ENCODE data around the gene PRM3. TPM values are rescaled to one million over a fixed set of nuclear protein-coding genes. Genes with fewer than 3 reads are reported as not detected.

Gene PRM3
- polyA plus RNA-seq, 1 donor (not counting 4 experiments of a cell fraction or from before 2014, with no cell fraction given): not detected

DNA sequence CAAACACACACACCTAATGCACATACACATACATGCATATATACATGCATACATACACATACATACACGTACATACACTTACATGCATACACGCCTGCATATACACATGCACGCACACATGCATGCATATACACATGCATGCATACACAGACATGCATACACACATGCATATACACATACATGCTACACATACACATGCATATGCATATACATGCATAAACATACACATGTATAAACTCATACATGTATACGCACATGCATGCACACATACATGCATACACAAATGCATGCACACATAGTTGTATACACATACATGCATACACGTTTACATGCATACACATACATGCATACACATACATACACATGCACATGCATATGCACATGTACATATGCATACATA, 48.2 kb upstream of the PRM3 start:
- Histone ChIP-seq H3K9me1 (ENCODE audit: control insufficient read depth, extremely low read depth, insufficient read depth, low read length) (no peaks in the 10 kb centered on the region), H3K36me3 (ENCODE audit: control insufficient read depth in 2 of 2, extremely low read depth in 1 of 2, insufficient read depth in 2 of 2, low read length in 2 of 2) (no peaks in the 10 kb centered on the region), H3K4me3 (ENCODE audit: control insufficient read depth in 2 of 3, extremely low read depth in 1 of 3, insufficient read depth in 2 of 3, low read depth in 1 of 3, low read length in 3 of 3) (no peak overlapping the region), H3K27me3 (ENCODE audit: control insufficient read depth, extremely low read depth, insufficient read depth, low read length) (no peaks in the 10 kb centered on the region), H3K4me1 (ENCODE audit: control insufficient read depth, extremely low read depth, insufficient read depth, low read length) (no peaks in the 10 kb centered on the region), H3K27ac (ENCODE audit: control insufficient read depth, insufficient read depth, low read length) (no peak overlapping the region), H3K9me3 (ENCODE audit: control insufficient read depth, low read depth, low read length) (no peaks in the 10 kb centered on the region), H3K4me2 (ENCODE audit: control insufficient read depth, extremely low read depth, insufficient read depth, low read depth, low read length) (no peak overlapping the region), H3K79me2 (ENCODE audit: control insufficient read depth, insufficient read depth, low read length) (no peaks in the 10 kb centered on the region), H2AFZ (ENCODE audit: control insufficient read depth, low read length) (no peak overlapping the region), H4K20me1 (ENCODE audit: control insufficient read depth, extremely low read depth, insufficient read depth, low read length) (no peaks in the 10 kb centered on the region), H3K9ac (ENCODE audit: control insufficient read depth, extremely low read depth, insufficient read depth, low read length) (no peak overlapping the region)
- dilution Hi-C loops (cut with MboI; ENCODE audit: extremely low pct_ligation_motif_present, low sequenced_read_pairs): no loop called here
- no peak for FAIRE-seq
- TF ChIP-seq EZH2 (IDR thresholded peaks at IDR 0.05; ENCODE audit: low read length): no peak
- TF ChIP-seq, protein P1, sequence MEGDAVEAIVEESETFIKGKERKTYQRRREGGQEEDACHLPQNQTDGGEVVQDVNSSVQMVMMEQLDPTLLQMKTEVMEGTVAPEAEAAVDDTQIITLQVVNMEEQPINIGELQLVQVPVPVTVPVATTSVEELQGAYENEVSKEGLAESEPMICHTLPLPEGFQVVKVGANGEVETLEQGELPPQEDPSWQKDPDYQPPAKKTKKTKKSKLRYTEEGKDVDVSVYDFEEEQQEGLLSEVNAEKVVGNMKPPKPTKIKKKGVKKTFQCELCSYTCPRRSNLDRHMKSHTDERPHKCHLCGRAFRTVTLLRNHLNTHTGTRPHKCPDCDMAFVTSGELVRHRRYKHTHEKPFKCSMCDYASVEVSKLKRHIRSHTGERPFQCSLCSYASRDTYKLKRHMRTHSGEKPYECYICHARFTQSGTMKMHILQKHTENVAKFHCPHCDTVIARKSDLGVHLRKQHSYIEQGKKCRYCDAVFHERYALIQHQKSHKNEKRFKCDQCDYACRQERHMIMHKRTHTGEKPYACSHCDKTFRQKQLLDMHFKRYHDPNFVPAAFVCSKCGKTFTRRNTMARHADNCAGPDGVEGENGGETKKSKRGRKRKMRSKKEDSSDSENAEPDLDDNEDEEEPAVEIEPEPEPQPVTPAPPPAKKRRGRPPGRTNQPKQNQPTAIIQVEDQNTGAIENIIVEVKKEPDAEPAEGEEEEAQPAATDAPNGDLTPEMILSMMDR (optimal IDR thresholded peaks at IDR 0.05 in 1 of 3, IDR thresholded peaks at IDR 0.05 in 1 of 3, conservative IDR thresholded peaks at IDR 0.05 in 1 of 3; ENCODE audit: extremely low read depth in 1 of 3, insufficient read depth in 2 of 3, low read length in 3 of 3): no peak
- DNase-seq (ENCODE audit: low read depth, low spot score): no peak

DNA sequence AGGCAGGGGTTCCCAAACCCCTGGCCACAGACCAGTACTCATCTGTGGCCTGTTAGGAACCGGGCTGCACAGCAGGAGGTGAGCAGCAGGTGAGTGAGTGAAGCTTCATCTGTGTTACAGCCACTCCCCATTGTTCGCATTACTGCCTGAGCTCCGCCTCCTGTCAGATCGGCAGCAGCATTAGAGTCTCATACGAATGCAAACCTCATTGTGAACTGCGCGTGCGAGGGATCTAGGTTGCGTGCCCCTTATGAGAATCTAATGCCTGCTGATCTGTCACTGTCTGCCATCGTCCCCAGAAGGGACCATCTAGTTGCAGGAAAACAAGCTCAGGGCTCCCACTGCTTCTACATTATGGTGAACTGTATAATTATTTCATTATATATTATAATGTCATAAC, 46.7 kb upstream of the PRM3 start:
- DNase-seq (ENCODE audit: low read depth, low spot score) (no peak), FAIRE-seq (no peak)
- Histone ChIP-seq H3K4me1 (ENCODE audit: control insufficient read depth, extremely low read depth, insufficient read depth, low read length) (no peaks in the 10 kb centered on the region), H3K27me3 (ENCODE audit: control insufficient read depth, extremely low read depth, insufficient read depth, low read length) (no peaks in the 10 kb centered on the region), H3K4me2 (ENCODE audit: control insufficient read depth, extremely low read depth, insufficient read depth, low read depth, low read length) (no peak overlapping the region), H3K9me3 (ENCODE audit: control insufficient read depth, low read depth, low read length) (no peaks in the 10 kb centered on the region), H3K36me3 (ENCODE audit: control insufficient read depth in 2 of 2, extremely low read depth in 1 of 2, insufficient read depth in 2 of 2, low read length in 2 of 2) (no peaks in the 10 kb centered on the region), H3K79me2 (ENCODE audit: control insufficient read depth, insufficient read depth, low read length) (no peaks in the 10 kb centered on the region), H4K20me1 (ENCODE audit: control insufficient read depth, extremely low read depth, insufficient read depth, low read length) (no peaks in the 10 kb centered on the region), H3K9ac (ENCODE audit: control insufficient read depth, extremely low read depth, insufficient read depth, low read length) (no peak overlapping the region), H3K27ac (ENCODE audit: control insufficient read depth, insufficient read depth, low read length) (no peak overlapping the region), H2AFZ (ENCODE audit: control insufficient read depth, low read length) (no peak overlapping the region), H3K4me3 (ENCODE audit: control insufficient read depth in 2 of 3, extremely low read depth in 1 of 3, insufficient read depth in 2 of 3, low read depth in 1 of 3, low read length in 3 of 3) (no peak overlapping the region), H3K9me1 (ENCODE audit: control insufficient read depth, extremely low read depth, insufficient read depth, low read length) (no peaks in the 10 kb centered on the region)
- dilution Hi-C loops (cut with MboI; ENCODE audit: extremely low pct_ligation_motif_present, low sequenced_read_pairs): no loop called here
- TF ChIP-seq, protein P1 (optimal IDR thresholded peaks at IDR 0.05 in 1 of 3, IDR thresholded peaks at IDR 0.05 in 1 of 3, conservative IDR thresholded peaks at IDR 0.05 in 1 of 3; ENCODE audit: extremely low read depth in 1 of 3, insufficient read depth in 2 of 3, low read length in 3 of 3): no peak
- TF ChIP-seq EZH2 (IDR thresholded peaks at IDR 0.05; ENCODE audit: low read length): no peak

All from keratinocyte (primary cell).